ENCODE data around the gene OPCML. TPM values are rescaled to one million over a fixed set of nuclear protein-coding genes. Genes with fewer than 3 reads are reported as not detected.

Gene OPCML
- total RNA-seq, 1 experiment from 2014 or later = not detected

- no peak for DNase-seq
- Histone ChIP-seq H3K36me3 (ENCODE audit: control insufficient read depth, insufficient read depth, low read length) (no peaks in the 10 kb centered on the region), H3K27me3 (replicated peaks; ENCODE audit: control insufficient read depth, insufficient read depth, low read length) (no peaks in the 10 kb centered on the region), H3K4me1 (no peaks in the 10 kb centered on the region), H3K4me3 (ENCODE audit: low read depth, low read length) (no peak overlapping the region), H3K9me3 (no peaks in the 10 kb centered on the region; the same call in 1 of the 2 replicates)
- intact Hi-C loops (cut with micrococcal nuclease; ENCODE audit: unreplicated experiment) = no loop called here
- no TSS peak for BruUV-seq (replicated peaks)
- ChIA-PET CTCF (no interaction called here), POLR2A (no interaction called here)
- Mint-ChIP-seq H3K4me3 (ENCODE audit: unreplicated experiment) (no peak overlapping the region), H3K36me3 (ENCODE audit: insufficient read depth, unreplicated experiment) (no peaks in the 10 kb centered on the region), H3K27ac (ENCODE audit: unreplicated experiment) (no peak overlapping the region), H3K27me3 (ENCODE audit: insufficient read depth, unreplicated experiment) (no peaks in the 10 kb centered on the region), H3K9me3 (ENCODE audit: unreplicated experiment) (no peaks in the 10 kb centered on the region), H3K4me1 (ENCODE audit: low read depth, unreplicated experiment) (no peaks in the 10 kb centered on the region)
- TF ChIP-seq CTCF (IDR thresholded peaks at IDR 0.05; ENCODE audit: insufficient read depth in 1 of 2, low read depth in 1 of 2, low read length in 1 of 2, severe bottlenecking in 1 of 2, unreplicated experiment in 1 of 2) = no peak
Observed at GRCh38 chr11:132523929-132524328, 1008.4 kb downstream of the OPCML start.

GRCh38 chr11:132520199-132520598 lies 1012.1 kb downstream of the OPCML start:
- no peaks in the 10 kb centered on the region for H3K4me1 Mint-ChIP-seq (ENCODE audit: low read depth, unreplicated experiment)
- no TSS peak for BruUV-seq (replicated peaks)
- intact Hi-C loops (cut with micrococcal nuclease; ENCODE audit: unreplicated experiment) = no loop called here
- H3K4me3 Mint-ChIP-seq (ENCODE audit: unreplicated experiment) = no peak overlapping the region
- POLR2A ChIA-PET = no interaction called here
- H3K27me3 Mint-ChIP-seq (ENCODE audit: insufficient read depth, unreplicated experiment) = no peaks in the 10 kb centered on the region
- Histone ChIP-seq H3K36me3 (ENCODE audit: control insufficient read depth, insufficient read depth, low read length) (no peaks in the 10 kb centered on the region), H3K9me3 (no peaks in the 10 kb centered on the region; the same call in 1 of the 2 replicates), H3K4me1 (no peaks in the 10 kb centered on the region), H3K27me3 (replicated peaks; ENCODE audit: control insufficient read depth, insufficient read depth, low read length) (no peaks in the 10 kb centered on the region), H3K4me3 (ENCODE audit: low read depth, low read length) (no peak overlapping the region)
- H3K36me3 Mint-ChIP-seq (ENCODE audit: insufficient read depth, unreplicated experiment) = no peaks in the 10 kb centered on the region
- H3K9me3 Mint-ChIP-seq (ENCODE audit: unreplicated experiment) = no peaks in the 10 kb centered on the region
- H3K27ac Mint-ChIP-seq (ENCODE audit: unreplicated experiment) = no peak overlapping the region
- CTCF ChIA-PET = no interaction called here
- DNase-seq = no peak
- TF ChIP-seq CTCF (IDR thresholded peaks at IDR 0.05; ENCODE audit: insufficient read depth in 1 of 2, low read depth in 1 of 2, low read length in 1 of 2, severe bottlenecking in 1 of 2, unreplicated experiment in 1 of 2) = no peak

- Mint-ChIP-seq H3K36me3 (ENCODE audit: insufficient read depth, unreplicated experiment) (no peaks in the 10 kb centered on the region), H3K27ac (ENCODE audit: unreplicated experiment) (no peak overlapping the region), H3K4me1 (ENCODE audit: low read depth, unreplicated experiment) (no peaks in the 10 kb centered on the region), H3K9me3 (ENCODE audit: unreplicated experiment) (peaks cover 3% of the 10 kb centered on the region), H3K4me3 (ENCODE audit: unreplicated experiment) (no peak overlapping the region), H3K27me3 (ENCODE audit: insufficient read depth, unreplicated experiment) (no peaks in the 10 kb centered on the region)
- no peak for TF ChIP-seq CTCF (IDR thresholded peaks at IDR 0.05; ENCODE audit: insufficient read depth in 1 of 2, low read depth in 1 of 2, low read length in 1 of 2, severe bottlenecking in 1 of 2, unreplicated experiment in 1 of 2)
- Histone ChIP-seq H3K9me3 (no peaks in the 10 kb centered on the region; the same call in 1 of the 2 replicates), H3K27me3 (replicated peaks; ENCODE audit: control insufficient read depth, insufficient read depth, low read length) (no peaks in the 10 kb centered on the region), H3K4me1 (no peaks in the 10 kb centered on the region), H3K4me3 (ENCODE audit: low read depth, low read length) (no peak overlapping the region), H3K36me3 (ENCODE audit: control insufficient read depth, insufficient read depth, low read length) (no peaks in the 10 kb centered on the region)
- no TSS peak for BruUV-seq (replicated peaks)
- DNase-seq = no peak
- ChIA-PET POLR2A (no interaction called here), CTCF (no interaction called here)
- intact Hi-C loops (cut with micrococcal nuclease; ENCODE audit: unreplicated experiment) = no loop called here
Observed at GRCh38 chr11:132519241-132519815, 1013.0 kb downstream of the OPCML start.
